Fibroblast of villous mesenchyme (primary cell): Measurements from ENCODE around the gene PNPLA5. TPM values are rescaled to one million over a fixed set of nuclear protein-coding genes. Genes with fewer than 3 reads are reported as not detected.

ENCODE experiments used
- DNase-seq: peaks from one replicate; pipeline ENCODE4 v3.0.0-alpha.2; 2010; ENCODE audit warnings: low read depth
- H3K4me3 ChIP-seq: 2 replicates; pipeline ENCODE4 v1.5.1; 2011; ENCODE audit warnings: low read depth, mild to moderate bottlenecking, low read length
- total RNA-seq: library from RNA; depleted of rRNA; stranded (reverse); fragments of >200 nt; gene quantifications from 2 replicates; pipeline ENCODE4 v1.2.3, GENCODE V29; 2012
- TF ChIP-seq, protein P1 (sequence below): IDR thresholded peaks from 2 replicates; pipeline ENCODE4 v1.5.1; 2012; ENCODE audit warnings: low read depth, mild to moderate bottlenecking, low read length; ENCODE audit not compliant: insufficient read depth

Gene PNPLA5
- total RNA-seq, 1 donor, result not detected

- DNase-seq, result no peak
Observed at GRCh38 chr22:43892183-43892894, 526 bp upstream of the PNPLA5 start.

DNA sequence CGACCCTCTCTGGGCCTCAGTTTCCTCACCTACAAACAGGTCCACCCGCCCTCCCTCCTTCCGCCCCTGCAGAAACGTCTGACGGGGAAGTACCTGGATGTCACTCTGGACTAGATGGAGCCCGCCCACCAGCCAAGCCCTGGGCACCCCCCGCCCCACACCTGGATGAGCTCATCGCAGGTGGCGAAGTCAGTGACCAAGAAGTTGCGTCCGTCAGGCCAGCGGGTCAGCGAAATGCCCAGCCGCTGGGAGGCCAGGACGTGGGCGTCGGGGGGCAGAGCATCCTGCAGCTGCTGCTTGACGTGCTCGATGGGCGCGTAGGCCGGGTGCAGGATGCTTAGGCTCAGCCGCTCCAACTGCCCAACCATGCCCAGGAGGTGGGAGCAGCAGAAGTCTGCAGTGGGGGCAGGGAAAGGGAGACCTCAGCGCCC lies 897 bp downstream of the PNPLA5 start:
- TF ChIP-seq, protein P1, sequence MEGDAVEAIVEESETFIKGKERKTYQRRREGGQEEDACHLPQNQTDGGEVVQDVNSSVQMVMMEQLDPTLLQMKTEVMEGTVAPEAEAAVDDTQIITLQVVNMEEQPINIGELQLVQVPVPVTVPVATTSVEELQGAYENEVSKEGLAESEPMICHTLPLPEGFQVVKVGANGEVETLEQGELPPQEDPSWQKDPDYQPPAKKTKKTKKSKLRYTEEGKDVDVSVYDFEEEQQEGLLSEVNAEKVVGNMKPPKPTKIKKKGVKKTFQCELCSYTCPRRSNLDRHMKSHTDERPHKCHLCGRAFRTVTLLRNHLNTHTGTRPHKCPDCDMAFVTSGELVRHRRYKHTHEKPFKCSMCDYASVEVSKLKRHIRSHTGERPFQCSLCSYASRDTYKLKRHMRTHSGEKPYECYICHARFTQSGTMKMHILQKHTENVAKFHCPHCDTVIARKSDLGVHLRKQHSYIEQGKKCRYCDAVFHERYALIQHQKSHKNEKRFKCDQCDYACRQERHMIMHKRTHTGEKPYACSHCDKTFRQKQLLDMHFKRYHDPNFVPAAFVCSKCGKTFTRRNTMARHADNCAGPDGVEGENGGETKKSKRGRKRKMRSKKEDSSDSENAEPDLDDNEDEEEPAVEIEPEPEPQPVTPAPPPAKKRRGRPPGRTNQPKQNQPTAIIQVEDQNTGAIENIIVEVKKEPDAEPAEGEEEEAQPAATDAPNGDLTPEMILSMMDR, result no peak
- no peak for DNase-seq
- H3K4me3 ChIP-seq, result no peak overlapping the region

More at GRCh38 chr22:43892183-43892894, 526 bp upstream of the PNPLA5 start:
- no peak overlapping the region for H3K4me3 ChIP-seq
- TF ChIP-seq, protein P1, result no peak

- TF ChIP-seq, protein P1, result peak; percentile 27
- peak; percentile 13 for DNase-seq
- H3K4me3 ChIP-seq, result no peak overlapping the region
Observed at GRCh38 chr22:43889860-43890253, 2.0 kb downstream of the PNPLA5 start.

GRCh38 chr22:43889201-43889859 lies 2.5 kb downstream of the PNPLA5 start:
- no peak overlapping the region for H3K4me3 ChIP-seq
- TF ChIP-seq, protein P1, result no peak
- no peak for DNase-seq

GRCh38 chr22:43888740-43889139 lies 3.1 kb downstream of the PNPLA5 start:
- DNase-seq, result no peak
- TF ChIP-seq, protein P1, result no peak
- H3K4me3 ChIP-seq, result no peak overlapping the region

DNA sequence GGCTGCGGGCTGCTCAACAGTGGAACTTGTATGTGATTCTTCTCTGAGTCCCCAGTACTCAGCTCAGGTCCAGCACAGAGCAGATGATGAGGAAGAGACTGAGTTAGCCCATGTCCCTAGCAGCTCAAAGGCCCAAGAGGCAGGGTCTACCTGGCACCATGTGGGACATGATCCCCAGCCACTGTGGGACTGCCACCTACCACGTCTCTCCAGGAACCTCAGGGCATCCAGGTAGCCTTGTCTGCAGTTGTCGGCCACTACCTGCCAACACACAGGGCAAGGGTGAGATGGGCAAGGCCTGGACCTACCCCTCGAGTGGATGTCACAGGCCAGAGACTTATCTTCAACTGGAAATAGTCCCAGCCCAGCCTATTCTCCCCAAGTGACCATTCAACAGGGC lies 4.4 kb downstream of the PNPLA5 start:
- no peak overlapping the region for H3K4me3 ChIP-seq
- TF ChIP-seq, protein P1, result no peak
- DNase-seq, result no peak
